GM12872 (cell line): Measurements from ENCODE around the gene NCAN.

Experiments
- CTCF ChIP-seq: IDR thresholded peaks from 3 replicates; pipeline ENCODE4 v1.5.1; 2011; ENCODE audit warnings: low read depth, mild to moderate bottlenecking, low read length, moderate library complexity; ENCODE audit not compliant: insufficient read depth

Gene NCAN

GRCh38 chr19:19229701-19230100, 17.9 kb downstream of the NCAN start:
- no peak for TF ChIP-seq CTCF

- no peak for TF ChIP-seq CTCF
Observed at GRCh38 chr19:19230999-19231398, 19.2 kb downstream of the NCAN start.

- no peak for TF ChIP-seq CTCF
Observed at GRCh38 chr19:19232261-19232721, 20.5 kb downstream of the NCAN start.

- TF ChIP-seq CTCF: no peak
Observed at GRCh38 chr19:19234220-19234816, 22.6 kb downstream of the NCAN start.

GRCh38 chr19:19236173-19236572, 24.4 kb downstream of the NCAN start:
- no peak for TF ChIP-seq CTCF

- TF ChIP-seq CTCF: no peak
Observed at GRCh38 chr19:19238126-19238894, 26.6 kb downstream of the NCAN start.

- no peak for TF ChIP-seq CTCF
Observed at GRCh38 chr19:19239675-19240074, 27.9 kb downstream of the NCAN start.
